Kidney (tissue), 14 donors: Measurements from ENCODE around the gene BAZ2A. TPM values are rescaled to one million over a fixed set of nuclear protein-coding genes. Genes with fewer than 3 reads are reported as not detected.
"Not testable (repeated sequence)": the region's sequence is repeated elsewhere in the genome, so short reads cannot be mapped to it uniquely, and the experiment has no call there.

Experiments used
- DNase-seq, 5 donors: peaks; one replicate each; pipeline ENCODE4 v3.0.0-alpha.2; 2013 to 2020
- FAIRE-seq: peaks from 2 replicates; lab custom pipeline; 2012; peaks lifted over from hg19 to GRCh38; lab: Jason Lieb, UNC
- H3K27ac ChIP-seq, 2 donors: one replicate each; pipeline ENCODE4 v1.7.0; 2013; ENCODE audit warnings: low read depth in 2 of 2, low read length in 2 of 2, inconsistent platforms in 1 of 2
- H3K27me3 ChIP-seq: one replicate; pipeline ENCODE4 v1.7.1; 2013; ENCODE audit warnings: low read length, inconsistent platforms; ENCODE audit not compliant: control insufficient read depth, insufficient read depth
- H3K36me3 ChIP-seq, 3 donors: one replicate each; pipeline versions ENCODE4 v1.7.0 to v1.7.1; 2013; ENCODE audit warnings: low read length in 3 of 3, control low read depth in 1 of 3, inconsistent platforms in 1 of 3; ENCODE audit not compliant: insufficient read depth in 3 of 3, control insufficient read depth in 2 of 3
- H3K4me1 ChIP-seq, 3 donors: one replicate each; pipeline versions ENCODE4 v1.7.0 to v1.7.1; 2013; ENCODE audit warnings: low read length in 3 of 3, inconsistent platforms in 1 of 3, low read depth in 1 of 3; ENCODE audit not compliant: control insufficient read depth in 2 of 3, insufficient read depth in 2 of 3
- H3K4me3 ChIP-seq, 3 donors: one replicate each; pipeline versions ENCODE4 v1.7.0 to v1.8.1; 2013; ENCODE audit warnings: low read length in 3 of 3, control low read depth in 1 of 3, inconsistent platforms in 1 of 3
- H3K9ac ChIP-seq, 3 donors: one replicate each; pipeline versions ENCODE4 v1.7.0 to v1.7.1; 2013; ENCODE audit warnings: low read length in 3 of 3, control low read depth in 1 of 3, inconsistent platforms in 1 of 3
- H3K9me3 ChIP-seq, 3 donors: one replicate each; pipeline versions ENCODE4 v1.7.0 to v1.7.1; 2013; ENCODE audit warnings: low read length in 3 of 3, control low read depth in 1 of 3, inconsistent platforms in 1 of 3; ENCODE audit not compliant: control insufficient read depth in 2 of 3, insufficient read depth in 1 of 3
- CTCF ChIP-seq: IDR thresholded peaks from 3 replicates; pipeline ENCODE4 v1.5.1; 2012; ENCODE audit warnings: mild to moderate bottlenecking, moderate library complexity, borderline replicate concordance; ENCODE audit not compliant: insufficient read depth; ENCODE audit errors: extremely low read depth
- intact Hi-C: fragments of 100-400 bp; cut with DNase I; formaldehyde crosslinking; loops from one replicate; pipeline ENCODE4 v1.11.1; 2022
- polyA plus RNA-seq: library from polyadenylated mRNA; stranded (reverse); fragments of 350-450 nt; fragmentation: Illumina TruSeq; extraction: RNeasy Lipid Tissue Mini Kit (QIAGEN cat#74804); gene quantifications from one replicate; pipeline ENCODE4 v1.2.3, GENCODE V29; 2014; ENCODE audit warnings: low read depth, low replicate concordance; ENCODE audit not compliant: insufficient read depth
- total RNA-seq: library from RNA; stranded (reverse); fragmentation: NEBNext Ultra II Directional; extraction: Animal tissue kit (Norgen Biotek cat#: 25700); gene quantifications from one replicate; pipeline ENCODE4 v1.2.1, GENCODE V29; 2021
- donor health status: control.
- donor health status: control.
- donor health status: control.
- donor health status: control.
- donor health status: control.
- donor health status: DM: yes; HTN: yes; CAD: no.
- donor health status: Normal renal cell carcinoma (clear cell type).

BAZ2A gene
- total and polyA plus RNA-seq, 2 donors from 2014 or later = 10.5 to 98.6 TPM

DNA sequence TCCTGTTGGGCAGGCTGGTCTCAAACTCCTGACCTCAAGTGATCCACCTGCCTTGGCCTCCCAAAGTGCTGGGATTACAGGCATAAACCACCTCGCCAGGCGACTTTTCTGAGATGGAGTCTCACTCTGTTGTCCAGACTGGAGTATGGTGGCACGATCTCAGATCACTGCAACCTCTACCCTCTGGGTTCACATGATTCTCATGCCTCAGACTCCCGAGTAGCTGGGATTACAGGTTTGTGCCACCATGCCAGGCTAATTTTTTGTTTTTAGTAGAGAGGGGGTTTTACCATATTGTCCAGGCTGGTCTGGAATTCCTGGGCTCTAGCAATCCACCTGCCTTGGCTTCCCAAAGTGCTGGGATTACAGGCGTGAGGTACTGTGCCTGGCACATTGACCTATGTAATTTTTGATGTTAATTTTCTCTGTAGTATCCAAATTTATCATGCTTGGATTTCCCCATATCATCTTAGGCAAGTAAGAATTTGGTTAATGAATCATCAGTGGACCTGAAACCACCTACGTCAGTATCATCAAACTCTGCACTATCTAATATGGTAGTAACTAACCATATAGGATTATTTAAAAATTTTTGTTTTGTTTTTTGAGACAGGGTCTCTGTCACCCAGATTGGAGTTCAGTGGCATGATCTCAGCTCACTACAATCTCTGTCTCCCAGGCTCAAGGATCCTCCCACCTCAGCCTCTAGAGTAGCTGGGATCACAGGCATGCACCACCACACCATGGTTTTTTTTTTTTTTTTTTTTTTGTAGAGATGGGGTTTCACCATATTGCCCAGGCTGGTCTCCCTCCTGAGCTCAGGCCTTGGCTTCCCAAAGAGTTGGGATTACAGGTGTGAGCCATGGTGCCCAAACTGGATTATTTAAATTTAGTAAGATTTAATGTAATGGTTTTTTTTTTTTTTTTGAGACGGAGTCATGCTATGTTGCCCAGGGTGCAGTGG is 27.6 kb upstream of the BAZ2A start:
- FAIRE-seq = no peak
- TF ChIP-seq CTCF = no peak

DNA sequence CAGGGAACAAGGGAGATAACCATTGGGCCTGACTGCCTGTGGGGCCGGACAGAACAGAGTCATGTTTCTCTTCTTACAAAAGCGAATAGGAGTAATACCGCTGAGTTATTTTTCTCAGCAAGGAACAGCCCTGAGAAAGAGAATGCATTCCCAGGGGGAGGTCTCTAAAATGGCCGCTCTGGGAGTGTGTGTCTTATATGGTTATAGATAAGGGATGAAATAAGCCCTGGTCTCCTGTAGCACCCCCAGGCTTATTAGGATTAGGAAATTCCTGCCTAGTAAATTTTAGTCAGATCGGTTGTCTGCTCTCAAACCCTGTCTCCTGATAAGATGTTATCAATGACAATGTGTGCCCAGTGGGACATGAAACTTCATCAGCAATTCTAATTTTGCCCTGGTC is 23.7 kb upstream of the BAZ2A start:
- H3K9me3 ChIP-seq, H3K27me3 ChIP-seq, H3K36me3 ChIP-seq, intact Hi-C loops, DNase-seq, H3K4me1 ChIP-seq, H3K9ac ChIP-seq, H3K27ac ChIP-seq, H3K4me3 ChIP-seq, FAIRE-seq: not testable (repeated sequence)

More for the DNA sequence above, 27.6 kb upstream of the BAZ2A start:
- Histone ChIP-seq H3K9me3 (no peaks in the 10 kb centered on the region), H3K27me3 (no peaks in the 10 kb centered on the region), H3K27ac (no peak overlapping the region), H3K9ac (no peak overlapping the region), H3K4me1 (no peaks in the 10 kb centered on the region), H3K36me3 (peaks cover 0 to 3% (median 0%) of the 10 kb centered on the region in 3 donors), H3K4me3 (no peak overlapping the region)
- intact Hi-C loops = no loop called here
- no peak for DNase-seq

GRCh38 chr12:56648023-56648422 is 17.9 kb upstream of the BAZ2A start:
- DNase-seq, H3K9me3 ChIP-seq, FAIRE-seq, intact Hi-C loops, H3K27ac ChIP-seq, H3K27me3 ChIP-seq, H3K9ac ChIP-seq, H3K4me3 ChIP-seq: not testable (repeated sequence)
- Histone ChIP-seq H3K4me1 (peaks cover 2 to 14% (median 5%) of the 10 kb centered on the region in 3 donors), H3K36me3 (peaks cover 10 to 16% (median 16%) of the 10 kb centered on the region in 3 donors)

- peak within 1 kb of the TSS; percentile 76 to 100 (median 97) for H3K9ac ChIP-seq
- FAIRE-seq (peak; percentile 99), DNase-seq (peak; percentile 98 to 100 (median 98))
- no peak for TF ChIP-seq CTCF
- H3K9me3 ChIP-seq = no peaks in the 10 kb centered on the region
- H3K27ac ChIP-seq = peak within 1 kb of the TSS; percentile 98
- H3K4me1 ChIP-seq = peaks cover 2 to 17% (median 5%) of the 10 kb centered on the region in 3 donors
- H3K27me3 ChIP-seq = no peaks in the 10 kb centered on the region
- intact Hi-C loops = no loop called here
- peak within 1 kb of the TSS; percentile 96 to 100 (median 97) for H3K4me3 ChIP-seq
- peaks cover 17 to 27% (median 27%) of the 10 kb centered on the region in 3 donors for H3K36me3 ChIP-seq
Measured at GRCh38 chr12:56645717-56646446, 15.8 kb upstream of the BAZ2A start, which contains the start of gene ATP5F1B. TSS of gene ATP5F1B (minus strand) at chr12:56645984. CDS start at chr12:56645963, 21 bp downstream.
